Lung (tissue), 12 donors: ENCODE data around the gene ZNF532. TPM values are rescaled to one million over a fixed set of nuclear protein-coding genes. Genes with fewer than 3 reads are reported as not detected.
"Not testable (repeated sequence)": the region's sequence is repeated elsewhere in the genome, so short reads cannot be mapped to it uniquely, and the experiment has no call there.

Experiments
- ATAC-seq: fragments of 200-7000 bp; cut with Tn5 transposase; one replicate; pipeline ENCODE4 v1.9.1; 2020; ENCODE audit warnings: moderate number of reproducible peaks; ENCODE audit not compliant: insufficient read depth, low FRiP score
- DNase-seq, 3 donors: peaks; one replicate each; pipeline ENCODE4 v3.0.0-alpha.2; 2013 to 2017
- H3K27ac ChIP-seq, 2 donors: one replicate each; pipeline ENCODE4 v1.5.1; 2013; ENCODE audit warnings: mild to moderate bottlenecking in 2 of 2, moderate library complexity in 2 of 2, control low read depth in 1 of 2, inconsistent platforms in 1 of 2, low read depth in 1 of 2, low read length in 1 of 2
- H3K27me3 ChIP-seq, 3 donors: one replicate each; pipeline ENCODE4 v1.5.1; 2013; ENCODE audit warnings: low read length in 2 of 3; ENCODE audit not compliant: control insufficient read depth in 3 of 3, insufficient read depth in 3 of 3
- H3K36me3 ChIP-seq, 4 donors: one replicate each; pipeline ENCODE4 v1.5.1; 2013; ENCODE audit warnings: low read length in 4 of 4, mild to moderate bottlenecking in 1 of 4, moderate library complexity in 1 of 4; ENCODE audit not compliant: control insufficient read depth in 4 of 4, insufficient read depth in 4 of 4
- H3K4me1 ChIP-seq, 5 donors: one replicate each; pipeline ENCODE4 v1.5.1; 2013; ENCODE audit warnings: low read length in 5 of 5, mild to moderate bottlenecking in 2 of 5, moderate library complexity in 1 of 5; ENCODE audit not compliant: control insufficient read depth in 5 of 5, insufficient read depth in 5 of 5
- H3K4me3 ChIP-seq: one replicate; pipeline ENCODE4 v1.5.1; 2013; ENCODE audit warnings: mild to moderate bottlenecking, control low read depth, moderate library complexity
- H3K9ac ChIP-seq, 2 donors: one replicate each; pipeline ENCODE4 v1.5.1; 2013; ENCODE audit warnings: low read length in 2 of 2, control low read depth in 1 of 2; ENCODE audit not compliant: insufficient read depth in 1 of 2
- H3K9me3 ChIP-seq, 4 donors: one replicate each; pipeline ENCODE4 v1.5.1; 2013; ENCODE audit warnings: low read length in 3 of 4, mild to moderate bottlenecking in 1 of 4, moderate library complexity in 1 of 4; ENCODE audit not compliant: control insufficient read depth in 4 of 4, insufficient read depth in 3 of 4
- CTCF ChIP-seq: IDR thresholded peaks from 2 replicates; pipeline ENCODE4 v1.5.1; 2012; ENCODE audit warnings: mild to moderate bottlenecking; ENCODE audit errors: control extremely low read depth, extremely low read depth
- WGBS, 2 donors: extraction: QIAGEN DNeasy Blood & Tissue Kit; methylation state at CpG; one replicate each; pipeline ENCODE4 v1.1.7; 2013; 5-methylcytosine and 5-hydroxymethylcytosine counted together
- polyA plus RNA-seq, 2 donors: library from polyadenylated mRNA; stranded (reverse); fragments of 200-250 nt; gene quantifications; one replicate each; pipeline ENCODE4 v1.2.1, GENCODE V29; 2013
- total RNA-seq, 2 donors: library from RNA; depleted of rRNA in 1 of 2; stranded (reverse); fragments of >200 nt in 1 of 2; gene quantifications; one replicate each; pipeline ENCODE4 v1.2.1, GENCODE V29; 2014 to 2021
- donor health status: control.
- donor health status: control.
- donor health status: Bipolar disorder and iron deficiency.
- donor health status: healthy.
- donor health status: DM: yes; HTN: yes; CAD: no.

The ZNF532 gene
- total and polyA plus RNA-seq, 4 donors: 12.3 to 128 (median 38.6) TPM

- no peak overlapping the region for H3K27ac ChIP-seq
- 86 to 87% methylated on average over 3 of the region's 3 CpGs for WGBS, 2 donors
- DNase-seq: no peak
- H3K9ac ChIP-seq: no peak overlapping the region
- H3K4me3 ChIP-seq: no peak overlapping the region
- no peaks in the 10 kb centered on the region for H3K36me3 ChIP-seq
- H3K4me1 ChIP-seq: peaks cover 0 to 17% (median 6%) of the 10 kb centered on the region in 5 donors
- ATAC-seq: no peak
- no peaks in the 10 kb centered on the region for H3K9me3 ChIP-seq
- TF ChIP-seq CTCF: no peak
- H3K27me3 ChIP-seq: no peaks in the 10 kb centered on the region
Observed at GRCh38 chr18:58853561-58853960, 11.1 kb upstream of the ZNF532 start.

DNA sequence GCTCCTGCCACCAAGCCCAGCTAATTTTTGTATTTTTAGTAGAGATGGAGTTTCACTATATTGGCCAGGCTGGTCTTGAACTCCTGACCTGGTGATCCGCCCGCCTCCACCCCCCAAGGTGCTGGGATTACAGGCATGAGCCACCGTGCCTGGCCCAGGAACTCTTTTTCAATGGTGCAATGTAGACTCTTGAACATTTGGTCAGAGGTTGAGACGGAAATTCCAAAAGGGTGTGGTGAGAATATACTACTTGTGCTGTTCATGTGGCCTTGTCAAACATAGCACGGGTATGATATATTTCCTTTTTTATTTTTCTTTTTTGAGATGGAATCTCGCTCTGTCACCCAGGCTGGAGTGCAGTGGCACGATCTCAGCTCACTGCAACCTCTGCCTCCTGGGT, 9.2 kb upstream of the ZNF532 start:
- not testable (repeated sequence) for H3K27ac ChIP-seq, H3K27me3 ChIP-seq, H3K4me3 ChIP-seq, H3K9ac ChIP-seq, H3K9me3 ChIP-seq, ATAC-seq, H3K36me3 ChIP-seq, DNase-seq
- H3K4me1 ChIP-seq: peaks cover 2 to 36% (median 26%) of the 10 kb centered on the region in 5 donors
- WGBS, 2 donors: 78 to 85% methylated on average over 7 of the region's 7 CpGs

GRCh38 chr18:58856881-58857280, 7.8 kb upstream of the ZNF532 start:
- TF ChIP-seq CTCF: no peak
- H3K36me3 ChIP-seq: no peaks in the 10 kb centered on the region
- ATAC-seq (no peak), DNase-seq (peak in 1 of 3 donors; percentile 23)
- H3K27me3 ChIP-seq: no peaks in the 10 kb centered on the region
- H3K4me3 ChIP-seq: no peak overlapping the region
- no peak overlapping the region for H3K27ac ChIP-seq
- peaks cover 2 to 36% (median 32%) of the 10 kb centered on the region in 5 donors for H3K4me1 ChIP-seq
- 71 to 76% methylated on average over 9 of the region's 9 CpGs for WGBS, 2 donors
- H3K9ac ChIP-seq: no peak overlapping the region
- no peaks in the 10 kb centered on the region for H3K9me3 ChIP-seq

GRCh38 chr18:58858591-58859468, 5.8 kb upstream of the ZNF532 start:
- ATAC-seq: peak; percentile 19

More at GRCh38 chr18:58858591-58859468, 5.8 kb upstream of the ZNF532 start:
- no peak for TF ChIP-seq CTCF
- peaks cover 4 to 45% (median 39%) of the 10 kb centered on the region in 5 donors for H3K4me1 ChIP-seq
- H3K36me3 ChIP-seq: no peaks in the 10 kb centered on the region
- no peak overlapping the region for H3K4me3 ChIP-seq
- H3K27ac ChIP-seq: peak overlapping the region in 1 of 2 donors; percentile 11
- H3K9ac ChIP-seq: no peak overlapping the region
- H3K9me3 ChIP-seq: no peaks in the 10 kb centered on the region
- 80 to 84% methylated on average over 11 of the region's 11 CpGs for WGBS, 2 donors
- no peaks in the 10 kb centered on the region for H3K27me3 ChIP-seq
- peak; percentile 84 to 96 (median 93) for DNase-seq
